GM23248 (cell line): Measurements from ENCODE around the gene HERC6. TPM values are rescaled to one million over a fixed set of nuclear protein-coding genes. Genes with fewer than 3 reads are reported as not detected.

Experiments
- DNase-seq: peaks from one replicate; pipeline ENCODE4 v3.0.0-alpha.2; 2015
- H2AFZ ChIP-seq: fragments of 200-600 bp; sonication (generic); 2 replicates; pipeline ENCODE4 v1.6.1; 2016; ENCODE audit warnings: antibody characterized with exemption
- H3F3A ChIP-seq: fragments of 200-600 bp; sonication (generic); 2 replicates; pipeline ENCODE4 v1.6.1; 2016; ENCODE audit warnings: mild to moderate bottlenecking, antibody characterized with exemption, mixed run types; ENCODE audit not compliant: insufficient read depth
- H3K27ac ChIP-seq: fragments of 200-600 bp; sonication (generic); 2 replicates; pipeline ENCODE4 v1.5.1; 2016; ENCODE audit warnings: mild to moderate bottlenecking
- H3K27me3 ChIP-seq: fragments of 200-600 bp; sonication (generic); replicated peaks from 2 replicates; pipeline ENCODE4 v1.6.1; 2016; ENCODE audit warnings: mild to moderate bottlenecking; ENCODE audit not compliant: insufficient read depth
- H3K36me3 ChIP-seq: fragments of 200-600 bp; sonication (generic); 2 replicates; pipeline ENCODE4 v1.6.1; 2016; ENCODE audit warnings: low read depth, mild to moderate bottlenecking
- H3K4me1 ChIP-seq: fragments of 200-600 bp; sonication (generic); 2 replicates; pipeline ENCODE4 v1.6.1; 2016; ENCODE audit warnings: mild to moderate bottlenecking; ENCODE audit not compliant: insufficient read depth
- H3K4me2 ChIP-seq: fragments of 200-600 bp; sonication (generic); one replicate; pipeline ENCODE4 v1.6.1; 2016; ENCODE audit warnings: mild to moderate bottlenecking; ENCODE audit not compliant: unreplicated experiment
- H3K4me3 ChIP-seq: fragments of 200-600 bp; sonication (generic); 2 replicates; pipeline ENCODE4 v1.5.1; 2016; ENCODE audit warnings: mild to moderate bottlenecking
- H3K79me2 ChIP-seq: fragments of 200-600 bp; sonication (generic); 2 replicates; pipeline ENCODE4 v1.6.1; 2016; ENCODE audit warnings: mild to moderate bottlenecking; ENCODE audit not compliant: insufficient read depth
- H3K9ac ChIP-seq: fragments of 200-600 bp; sonication (generic); 2 replicates; pipeline ENCODE4 v1.6.1; 2016; ENCODE audit warnings: mild to moderate bottlenecking
- H3K9me2 ChIP-seq: fragments of 200-600 bp; sonication (generic); 2 replicates; pipeline ENCODE4 v1.6.1; 2016; ENCODE audit warnings: mixed run types, mild to moderate bottlenecking, moderate library complexity; ENCODE audit not compliant: insufficient read depth
- H3K9me3 ChIP-seq: fragments of 200-600 bp; sonication (generic); one replicate; pipeline ENCODE4 v1.6.1; 2017; ENCODE audit warnings: low read depth
- H4K20me1 ChIP-seq: fragments of 200-600 bp; sonication (generic); 2 replicates; pipeline ENCODE4 v1.6.0; 2016; ENCODE audit not compliant: insufficient read depth
- EZH2 ChIP-seq: fragments of 200-600 bp; sonication (generic); IDR thresholded peaks from 2 replicates; pipeline ENCODE4 v1.6.1; 2018; ENCODE audit warnings: antibody characterized with exemption, mild to moderate bottlenecking; ENCODE audit not compliant: insufficient read depth, poor library complexity, severe bottlenecking
- EZH2phosphoT487 ChIP-seq: fragments of 200-600 bp; sonication (generic); IDR thresholded peaks from 2 replicates; pipeline ENCODE4 v1.6.1; 2018; ENCODE audit warnings: antibody characterized with exemption, moderate library complexity, mild to moderate bottlenecking, low read depth; ENCODE audit not compliant: insufficient read depth
- WGBS, 2 experiments: methylation state at CpG; one replicate each; pipeline ENCODE4 v1.1.6; 2015 to 2017; ENCODE audit warnings: low lambda C conversion rate in 2 of 2, low coverage in 1 of 2; ENCODE audit errors: missing lambda C conversion rate in 2 of 2; 5-methylcytosine and 5-hydroxymethylcytosine counted together
- in situ Hi-C: fragments of 300-500 bp; cut with MboI; formaldehyde crosslinking; loops from 2 replicates; pipeline ENCODE4 v1.15.0; 2020
- polyA plus RNA-seq: library from polyadenylated mRNA; unstranded; fragments of >200 nt; fragmentation: Nextera tagmentation; extraction: Ambion mirVana; gene quantifications from 2 replicates; pipeline ENCODE4 v1.2.1, GENCODE V29; 2016
- total RNA-seq: library from RNA; depleted of rRNA; stranded (reverse); fragments of >200 nt; shearing (Covaris generic); gene quantifications from 2 replicates; pipeline ENCODE4 v1.2.3, GENCODE V29; 2014

The HERC6 gene
- total and polyA plus RNA-seq, 2 experiments from 2014 or later = 1.1 to 1.2 TPM

- Histone ChIP-seq H3K4me3 (no peak overlapping the region), H3K9ac (no peak overlapping the region), H3F3A (no peaks in the 10 kb centered on the region; the same call in 1 of the 2 replicates), H3K27ac (no peak overlapping the region), H2AFZ (peak overlapping the region; percentile 80), H3K36me3 (no peaks in the 10 kb centered on the region), H4K20me1 (no peaks in the 10 kb centered on the region), H3K4me1 (no peaks in the 10 kb centered on the region), H3K9me3 (no peaks in the 10 kb centered on the region), H3K79me2 (no peaks in the 10 kb centered on the region), H3K4me2 (no peak overlapping the region), H3K9me2 (no peaks in the 10 kb centered on the region), H3K27me3 (peaks cover 12% of the 10 kb centered on the region; the same call in 1 of the 2 replicates)
- in situ Hi-C loops = no loop called here
- WGBS, 2 experiments = 56 to 61% methylated on average over 7 of the region's 7 CpGs
- DNase-seq = no peak
- TF ChIP-seq EZH2 (no peak), EZH2phosphoT487 (no peak)
Measured at GRCh38 chr4:88458104-88458740, 79.6 kb downstream of the HERC6 start.

GRCh38 chr4:88465653-88466192 lies 87.1 kb downstream of the HERC6 start:
- H3K9me3 ChIP-seq = no peaks in the 10 kb centered on the region
- no peak overlapping the region for H3K27ac ChIP-seq
- 34 to 63% methylated on average over 1 of the region's 1 CpG for WGBS, 2 experiments
- DNase-seq = no peak
- H3F3A ChIP-seq = no peaks in the 10 kb centered on the region
- in situ Hi-C loops = no loop called here
- no peaks in the 10 kb centered on the region for H3K9me2 ChIP-seq
- H3K79me2 ChIP-seq = no peaks in the 10 kb centered on the region
- H3K4me2 ChIP-seq = no peak overlapping the region
- no peak for TF ChIP-seq EZH2phosphoT487
- no peak for TF ChIP-seq EZH2
- no peak overlapping the region for H2AFZ ChIP-seq
- no peak overlapping the region for H3K9ac ChIP-seq
- H4K20me1 ChIP-seq = no peaks in the 10 kb centered on the region
- no peaks in the 10 kb centered on the region for H3K4me1 ChIP-seq
- no peaks in the 10 kb centered on the region for H3K27me3 ChIP-seq
- no peaks in the 10 kb centered on the region for H3K36me3 ChIP-seq
- no peak overlapping the region for H3K4me3 ChIP-seq

DNA sequence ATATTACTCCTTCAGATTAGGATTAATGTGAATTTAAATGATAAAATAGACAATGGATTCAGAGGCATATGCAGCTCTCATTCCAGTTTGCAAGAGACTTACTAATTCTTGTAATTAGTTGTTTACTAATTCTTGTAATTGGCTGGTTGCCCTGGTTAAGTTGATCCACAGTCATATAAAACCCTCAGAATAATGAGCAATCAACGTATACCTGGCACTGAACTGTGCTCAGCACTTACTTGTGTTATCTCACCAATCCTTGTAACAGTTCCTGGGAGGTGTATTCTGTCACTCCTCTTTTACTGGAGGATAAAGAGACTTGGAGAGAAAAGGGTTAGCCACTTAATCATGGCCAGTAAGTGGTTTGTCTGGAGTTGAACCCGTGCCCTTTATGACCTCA lies 88.7 kb downstream of the HERC6 start:
- H3K36me3 ChIP-seq = no peaks in the 10 kb centered on the region
- H3F3A ChIP-seq = no peaks in the 10 kb centered on the region
- no peaks in the 10 kb centered on the region for H3K79me2 ChIP-seq
- no peaks in the 10 kb centered on the region for H3K4me1 ChIP-seq
- TF ChIP-seq EZH2 = no peak
- TF ChIP-seq EZH2phosphoT487 = no peak
- H3K27me3 ChIP-seq = no peaks in the 10 kb centered on the region
- H2AFZ ChIP-seq = no peak overlapping the region
- no peaks in the 10 kb centered on the region for H4K20me1 ChIP-seq
- no peak for DNase-seq
- H3K27ac ChIP-seq = no peak overlapping the region
- H3K4me2 ChIP-seq = no peak overlapping the region
- in situ Hi-C loops = no loop called here
- WGBS, 2 experiments = 33 to 48% methylated on average over 2 of the region's 2 CpGs
- H3K9me3 ChIP-seq = no peaks in the 10 kb centered on the region
- H3K9ac ChIP-seq = no peak overlapping the region
- no peak overlapping the region for H3K4me3 ChIP-seq
- H3K9me2 ChIP-seq = no peaks in the 10 kb centered on the region

GRCh38 chr4:88477229-88477860 lies 98.7 kb downstream of the HERC6 start:
- DNase-seq = no peak
- Histone ChIP-seq H3K79me2 (no peaks in the 10 kb centered on the region), H3F3A (no peaks in the 10 kb centered on the region), H3K4me1 (no peaks in the 10 kb centered on the region), H3K9me3 (no peaks in the 10 kb centered on the region), H3K4me3 (no peak overlapping the region), H3K4me2 (no peak overlapping the region), H2AFZ (no peak overlapping the region), H3K27me3 (no peaks in the 10 kb centered on the region), H3K27ac (no peak overlapping the region), H3K36me3 (no peaks in the 10 kb centered on the region), H4K20me1 (no peaks in the 10 kb centered on the region), H3K9ac (no peak overlapping the region), H3K9me2 (no peaks in the 10 kb centered on the region)
- in situ Hi-C loops = no loop called here
- WGBS, 2 experiments = 86 to 100% methylated on average over 2 to 5 of the region's 5 CpGs
- TF ChIP-seq EZH2 (no peak), EZH2phosphoT487 (no peak)
